ENCODE data around the gene SMARCD3.

Gene SMARCD3

GRCh38 chr7:151272405-151272804 lies 23.9 kb upstream of the SMARCD3 start:
- DNase-seq: no peak

- no peak for DNase-seq
Measured at GRCh38 chr7:151271699-151272355, 23.3 kb upstream of the SMARCD3 start.

GRCh38 chr7:151269511-151269910 lies 21.0 kb upstream of the SMARCD3 start:
- DNase-seq: no peak

GRCh38 chr7:151265351-151265931 lies 16.9 kb upstream of the SMARCD3 start:
- DNase-seq: no peak

GRCh38 chr7:151264615-151265014 lies 16.1 kb upstream of the SMARCD3 start:
- DNase-seq: no peak

- no peak for DNase-seq
Measured at GRCh38 chr7:151261529-151261928, 13.0 kb upstream of the SMARCD3 start.

- DNase-seq: no peak
Measured at GRCh38 chr7:151260883-151261282, 12.4 kb upstream of the SMARCD3 start.

- no peak for DNase-seq
Measured at GRCh38 chr7:151260471-151260870, 12.0 kb upstream of the SMARCD3 start.

GRCh38 chr7:151257990-151258389 lies 9.5 kb upstream of the SMARCD3 start:
- no peak for DNase-seq

GRCh38 chr7:151256410-151257045 lies 8.0 kb upstream of the SMARCD3 start:
- DNase-seq: no peak

- no peak for DNase-seq
Measured at GRCh38 chr7:151255390-151255789, 6.9 kb upstream of the SMARCD3 start.

- DNase-seq: no peak
Measured at GRCh38 chr7:151254851-151255250, 6.4 kb upstream of the SMARCD3 start.

GRCh38 chr7:151254316-151254715 lies 5.8 kb upstream of the SMARCD3 start:
- DNase-seq: no peak

- no peak for DNase-seq
Measured at GRCh38 chr7:151252961-151253711, 4.6 kb upstream of the SMARCD3 start.

- no peak for DNase-seq
Measured at GRCh38 chr7:151252561-151252835, 4.0 kb upstream of the SMARCD3 start.

GRCh38 chr7:151251689-151252560 lies 3.4 kb upstream of the SMARCD3 start:
- DNase-seq: peak; percentile 49 to 55

GRCh38 chr7:151251328-151251688 lies 2.8 kb upstream of the SMARCD3 start:
- no peak for DNase-seq

- DNase-seq: no peak
Measured at GRCh38 chr7:151250181-151251132, 2.0 kb upstream of the SMARCD3 start.

- DNase-seq: no peak
Measured at GRCh38 chr7:151249732-151250072, 1.2 kb upstream of the SMARCD3 start.

- DNase-seq: no peak
Measured at GRCh38 chr7:151249034-151249731, 689 bp upstream of the SMARCD3 start.

GRCh38 chr7:151247611-151248345 lies 716 bp downstream of the SMARCD3 start:
- no peak for DNase-seq

Measured in NCI-H1930 (cell line).